Measurements from ENCODE around the gene ZNF787. TPM values are rescaled to one million over a fixed set of nuclear protein-coding genes. Genes with fewer than 3 reads are reported as not detected.

Gene ZNF787
- total RNA-seq, 4 donors from 2014 or later: 9.6 to 16.3 (median 14.3) TPM

DNA sequence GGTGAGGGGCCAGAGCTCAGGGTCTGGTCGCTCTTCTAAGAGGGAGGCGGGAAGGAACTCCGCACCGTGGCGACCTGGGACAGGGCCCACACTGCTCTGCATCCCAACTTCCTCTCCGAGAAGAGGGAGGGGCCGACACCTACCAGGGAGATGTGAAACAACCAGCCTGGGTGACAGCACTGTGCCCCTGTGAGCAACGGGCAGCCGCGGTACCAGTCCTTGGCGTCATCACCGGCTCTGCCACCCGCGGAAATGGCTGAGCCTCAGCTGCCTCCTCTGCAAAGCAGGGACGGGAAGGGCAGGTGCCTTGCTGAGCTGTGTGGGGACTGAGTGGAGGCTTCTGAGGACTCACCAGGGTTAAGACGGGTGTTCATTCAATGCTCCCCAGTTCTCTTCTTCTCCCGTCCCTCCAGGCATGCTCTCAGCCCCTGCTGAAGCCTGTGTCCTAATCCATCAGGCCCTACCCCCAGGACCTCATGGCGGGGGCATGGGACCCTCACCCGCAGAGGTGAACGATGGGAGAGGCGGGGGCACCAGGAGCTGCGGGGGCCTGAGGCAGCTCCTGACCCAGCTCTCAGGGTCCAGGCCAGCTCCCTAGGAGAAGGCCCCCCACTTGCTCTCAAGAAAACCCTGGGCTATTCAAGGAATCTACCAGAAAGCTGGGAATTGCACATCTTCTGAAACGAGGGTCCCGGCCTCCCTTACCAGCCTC is 9.3 kb downstream of the ZNF787 start:
- WGBS: 68% methylated on average over 12 of the region's 24 CpGs
- Histone ChIP-seq H3K27ac (no peak overlapping the region), H3K27me3 (no peaks in the 10 kb centered on the region), H3K4me3 (no peak overlapping the region), H3K4me1 (peaks cover 87% of the 10 kb centered on the region), H3K36me3 (peaks cover under 1% of the 10 kb centered on the region), H3K9me3 (no peaks in the 10 kb centered on the region)
- peak; percentile 65 to 80 for DNase-seq (ENCODE audit: low spot score in 2 of 2)
- TF ChIP-seq EP300 (IDR thresholded peaks at IDR 0.05) (no peak), POLR2AphosphoS5 (IDR thresholded peaks at IDR 0.05) (no peak)

DNA sequence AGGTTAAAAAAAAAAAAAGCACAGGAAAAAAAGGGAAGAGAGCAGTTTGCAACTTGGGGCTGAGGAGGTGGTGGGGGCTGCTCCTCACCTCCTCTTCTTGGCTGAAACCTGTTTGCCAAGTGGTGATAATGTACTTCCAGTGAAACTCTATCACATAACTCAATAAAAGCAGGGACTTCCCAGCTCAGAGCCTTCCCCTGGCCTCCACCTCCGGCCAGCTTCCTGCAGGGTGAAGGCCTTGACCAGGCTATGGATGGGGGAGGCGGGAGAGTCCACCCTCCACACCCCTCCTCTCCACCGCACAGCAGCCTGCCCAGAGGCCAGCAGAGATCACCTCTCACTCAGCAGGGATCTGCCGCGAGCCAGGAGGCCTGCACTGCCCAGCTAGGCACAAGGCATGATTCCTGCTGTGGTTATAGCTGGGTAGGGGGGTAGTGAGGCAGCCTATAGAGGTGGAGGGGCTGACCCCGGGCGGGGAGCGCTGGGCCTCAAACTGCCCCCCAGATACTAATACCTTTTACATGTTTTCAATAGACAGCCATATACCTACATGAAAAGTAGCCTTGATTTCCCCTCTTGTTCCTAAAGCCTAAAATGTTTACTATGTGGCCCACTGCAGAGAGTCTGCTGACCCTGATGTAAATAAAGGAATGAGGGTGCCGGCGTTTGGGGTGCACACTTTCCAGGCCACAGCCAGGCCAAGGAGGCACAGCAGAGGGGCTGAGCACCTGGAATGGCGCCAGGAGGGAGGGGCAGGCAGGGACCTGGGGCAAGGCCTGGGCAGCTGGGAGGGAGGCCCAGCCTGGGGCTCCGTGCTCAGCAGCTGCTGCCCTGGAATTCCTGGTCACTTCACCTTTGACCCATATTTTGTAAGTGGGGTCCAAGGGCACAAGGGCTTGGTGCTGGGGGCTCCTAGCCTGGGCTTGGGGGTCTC is 10.3 kb downstream of the ZNF787 start:
- no peaks in the 10 kb centered on the region for H3K27me3 ChIP-seq
- DNase-seq (ENCODE audit: low spot score in 2 of 2): peak in 1 of 2 donors; percentile 62
- peaks cover 6% of the 10 kb centered on the region for H3K36me3 ChIP-seq
- no peak overlapping the region for H3K4me3 ChIP-seq
- H3K9me3 ChIP-seq: no peaks in the 10 kb centered on the region
- TF ChIP-seq POLR2AphosphoS5 (IDR thresholded peaks at IDR 0.05): no peak
- TF ChIP-seq EP300 (IDR thresholded peaks at IDR 0.05): no peak
- TF ChIP-seq CTCF (IDR thresholded peaks at IDR 0.05): no peak
- TF ChIP-seq POLR2A (IDR thresholded peaks at IDR 0.05): no peak
- 44% methylated on average over 5 of the region's 12 CpGs for WGBS
- H3K4me1 ChIP-seq: peaks cover 88% of the 10 kb centered on the region
- no peak overlapping the region for H3K27ac ChIP-seq

DNA sequence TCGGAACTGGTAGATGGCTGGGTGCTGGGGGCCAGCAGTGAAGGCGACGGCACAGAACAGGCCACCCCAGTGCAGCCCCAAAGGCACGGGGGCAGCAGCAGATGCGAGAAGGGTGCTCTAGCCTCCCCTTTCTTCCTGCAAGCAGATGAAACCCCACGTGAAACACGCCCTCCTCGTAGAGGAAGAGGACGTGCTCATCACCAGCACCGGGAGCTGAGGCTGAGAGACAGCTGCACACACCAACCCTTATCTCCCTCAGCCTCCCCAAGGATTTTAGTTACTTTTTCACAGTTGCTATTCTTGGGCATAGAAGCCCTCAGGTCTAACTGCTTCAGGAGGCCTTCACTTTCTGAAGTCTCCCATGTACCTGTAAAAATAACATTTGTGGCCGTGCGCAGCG is 11.9 kb downstream of the ZNF787 start:
- Histone ChIP-seq H3K27ac (no peak overlapping the region), H3K4me1 (peaks cover 89% of the 10 kb centered on the region)
- 39% methylated on average over 10 of the region's 13 CpGs for WGBS

GRCh38 chr19:56108447-56109195 is 12.5 kb downstream of the ZNF787 start:
- TF ChIP-seq POLR2A (IDR thresholded peaks at IDR 0.05) (no peak), POLR2AphosphoS5 (IDR thresholded peaks at IDR 0.05) (no peak), CTCF (IDR thresholded peaks at IDR 0.05) (no peak), EP300 (IDR thresholded peaks at IDR 0.05) (no peak)
- peak overlapping the region; percentile 4 for H3K27ac ChIP-seq
- H3K27me3 ChIP-seq: no peaks in the 10 kb centered on the region
- DNase-seq (ENCODE audit: low spot score in 2 of 2): peak in 1 of 2 donors; percentile 60
- WGBS: 16% methylated on average over 17 of the region's 24 CpGs
- H3K4me3 ChIP-seq: peak overlapping the region; percentile 16
- peaks cover 6% of the 10 kb centered on the region for H3K36me3 ChIP-seq
- no peaks in the 10 kb centered on the region for H3K9me3 ChIP-seq
- peaks cover 86% of the 10 kb centered on the region for H3K4me1 ChIP-seq

More for the DNA sequence above, 11.9 kb downstream of the ZNF787 start:
- H3K36me3 ChIP-seq: peaks cover 6% of the 10 kb centered on the region
- H3K27me3 ChIP-seq: no peaks in the 10 kb centered on the region
- H3K4me3 ChIP-seq: peak overlapping the region; percentile 16
- TF ChIP-seq CTCF (IDR thresholded peaks at IDR 0.05): no peak
- TF ChIP-seq POLR2AphosphoS5 (IDR thresholded peaks at IDR 0.05): no peak
- TF ChIP-seq POLR2A (IDR thresholded peaks at IDR 0.05): no peak
- no peak for TF ChIP-seq EP300 (IDR thresholded peaks at IDR 0.05)
- DNase-seq (ENCODE audit: low spot score in 2 of 2): no peak
- no peaks in the 10 kb centered on the region for H3K9me3 ChIP-seq

GRCh38 chr19:56107626-56108351 is 13.3 kb downstream of the ZNF787 start:
- peaks cover 10% of the 10 kb centered on the region for H3K36me3 ChIP-seq
- no peak overlapping the region for H3K27ac ChIP-seq
- 69% methylated on average over 15 of the region's 27 CpGs for WGBS
- H3K4me1 ChIP-seq: peaks cover 77% of the 10 kb centered on the region
- H3K9me3 ChIP-seq: no peaks in the 10 kb centered on the region
- no peak for TF ChIP-seq POLR2AphosphoS5 (IDR thresholded peaks at IDR 0.05)
- no peak for TF ChIP-seq CTCF (IDR thresholded peaks at IDR 0.05)
- TF ChIP-seq EP300 (IDR thresholded peaks at IDR 0.05): no peak
- TF ChIP-seq POLR2A (IDR thresholded peaks at IDR 0.05): no peak
- DNase-seq (ENCODE audit: low spot score in 2 of 2): peak in 1 of 2 donors; percentile 63
- no peak overlapping the region for H3K4me3 ChIP-seq
- H3K27me3 ChIP-seq: no peaks in the 10 kb centered on the region
